ENCODE measurements around the gene CALML3.

The CALML3 gene

GRCh38 chr10:5526691-5527331, 2.0 kb downstream of the CALML3 start:
- ChIA-PET CTCF (no interaction called here), POLR2A (no interaction called here)
- no peak for DNase-seq (ENCODE audit: low read depth, low spot score)
- no peak for TF ChIP-seq CTCF (IDR thresholded peaks at IDR 0.05; ENCODE audit: insufficient read depth, low read length, missing control alignments)
- H3K4me3 ChIP-seq (ENCODE audit: low read depth, low read length): no peak overlapping the region

- no peak for TF ChIP-seq CTCF (IDR thresholded peaks at IDR 0.05; ENCODE audit: insufficient read depth, low read length, missing control alignments)
- ChIA-PET POLR2A (no interaction called here), CTCF (interaction anchor here (1.2 kb wide), 1 partner anchor 83 kb away, joined by 5 read pairs; no protein-coding TSS in a partner anchor)
- no peak overlapping the region for H3K4me3 ChIP-seq (ENCODE audit: low read depth, low read length)
- DNase-seq (ENCODE audit: low read depth, low spot score): no peak
Observed at GRCh38 chr10:5527332-5528200, 2.8 kb downstream of the CALML3 start.

GRCh38 chr10:5528989-5529701, 4.4 kb downstream of the CALML3 start:
- no peak for TF ChIP-seq CTCF (IDR thresholded peaks at IDR 0.05; ENCODE audit: insufficient read depth, low read length, missing control alignments)
- DNase-seq (ENCODE audit: low read depth, low spot score): no peak
- ChIA-PET POLR2A (no interaction called here), CTCF (interaction anchor here (0.6 to 1.5 kb wide), 5 partner anchors 8 to 87 kb away, joined by 3 to 5 read pairs (median 3); no protein-coding TSS in a partner anchor)
- H3K4me3 ChIP-seq (ENCODE audit: low read depth, low read length): no peak overlapping the region

GRCh38 chr10:5529702-5530411, 5.1 kb downstream of the CALML3 start:
- no peak for DNase-seq (ENCODE audit: low read depth, low spot score)
- TF ChIP-seq CTCF (IDR thresholded peaks at IDR 0.05; ENCODE audit: insufficient read depth, low read length, missing control alignments): no peak
- CTCF ChIA-PET: interaction anchor here (0.6 to 1.5 kb wide), 5 partner anchors 9 to 88 kb away, joined by 3 to 4 read pairs (median 3); no protein-coding TSS in a partner anchor
- no peak overlapping the region for H3K4me3 ChIP-seq (ENCODE audit: low read depth, low read length)
- POLR2A ChIA-PET: no interaction called here

- POLR2A ChIA-PET: no interaction called here
- TF ChIP-seq CTCF (IDR thresholded peaks at IDR 0.05; ENCODE audit: insufficient read depth, low read length, missing control alignments): no peak
- CTCF ChIA-PET: interaction anchor here (1.1 to 1.5 kb wide), 3 partner anchors 68 to 88 kb away, joined by 3 read pairs; no protein-coding TSS in a partner anchor
- H3K4me3 ChIP-seq (ENCODE audit: low read depth, low read length): no peak overlapping the region
- DNase-seq (ENCODE audit: low read depth, low spot score): no peak
Observed at GRCh38 chr10:5530412-5530806, 5.6 kb downstream of the CALML3 start.
